Stimulated activated CD4-positive, alpha-beta T cell treated with anti-CD3 and anti-CD28 coated beads, TNF-alpha, amount 100 ng/mL, for 4 hours (primary cell): ENCODE results near the gene ADM.

Experiments used
- DNase-seq, 3 experiments: peaks; one replicate each; pipeline ENCODE4 v3.0.0-alpha.2; 2020; ENCODE audit warnings: low read depth in 3 of 3

Gene ADM

GRCh38 chr11:10289765-10290380, 15.0 kb upstream of the ADM start:
- DNase-seq = no peak

GRCh38 chr11:10291801-10292638, 12.9 kb upstream of the ADM start:
- no peak for DNase-seq

GRCh38 chr11:10293423-10294289, 11.2 kb upstream of the ADM start, which contains the start of gene SBF2:
TSS of gene SBF2 (minus strand) at chr11:10294219. CDS start at chr11:10294069, 150 bp downstream.
- DNase-seq = peak in 2 of 3 experiments; percentile 67 to 70

- no peak for DNase-seq
Observed at GRCh38 chr11:10294290-10294953, 10.5 kb upstream of the ADM start.

GRCh38 chr11:10295064-10295901, 9.6 kb upstream of the ADM start:
- no peak for DNase-seq

- DNase-seq = no peak
Observed at GRCh38 chr11:10298342-10298741, 6.5 kb upstream of the ADM start.

- DNase-seq = no peak
Observed at GRCh38 chr11:10301656-10302358, 3.1 kb upstream of the ADM start.

GRCh38 chr11:10302359-10302743, 2.5 kb upstream of the ADM start:
- DNase-seq = no peak

- peak in 1 of 3 experiments; percentile 62 for DNase-seq
Observed at GRCh38 chr11:10302744-10303557, 1.9 kb upstream of the ADM start.

- no peak for DNase-seq
Observed at GRCh38 chr11:10303558-10304363, 1.1 kb upstream of the ADM start.

GRCh38 chr11:10305262-10305963, 540 bp downstream of the ADM start:
- DNase-seq = no peak

GRCh38 chr11:10305964-10306918, 1.4 kb downstream of the ADM start:
- no peak for DNase-seq

- DNase-seq = no peak
Observed at GRCh38 chr11:10307022-10307399, 2.1 kb downstream of the ADM start.

GRCh38 chr11:10307400-10308200, 2.7 kb downstream of the ADM start:
- DNase-seq = peak; percentile 77 to 80 (median 78)

- no peak for DNase-seq
Observed at GRCh38 chr11:10308201-10308954, 3.5 kb downstream of the ADM start.
